HG03135 (cell line): ENCODE measurements around the gene PPP4C.
A peak's percentile ranks its signal among the peaks of the same experiment; 100 is the strongest.

Experiments used
- ATAC-seq: cut with Tn5 transposase; IDR thresholded peaks from one replicate; pipeline ENCODE4 v1.9.1; 2021; ENCODE audit warnings: mild to moderate bottlenecking, moderate library complexity; ENCODE audit not compliant: unreplicated experiment

Gene PPP4C

GRCh38 chr16:30079480-30079879 lies 3.7 kb downstream of the PPP4C start:
- no peak for ATAC-seq

- ATAC-seq = no peak
Measured at GRCh38 chr16:30082545-30083090, 6.8 kb downstream of the PPP4C start.

GRCh38 chr16:30083216-30084055 lies 7.6 kb downstream of the PPP4C start:
- ATAC-seq = no peak

- ATAC-seq = no peak
Measured at GRCh38 chr16:30084096-30084815, 8.5 kb downstream of the PPP4C start.

- ATAC-seq = no peak
Measured at GRCh38 chr16:30084816-30085159, 9.0 kb downstream of the PPP4C start.

GRCh38 chr16:30085247-30085646 lies 9.5 kb downstream of the PPP4C start:
- no peak for ATAC-seq

GRCh38 chr16:30085820-30086219 lies 10.0 kb downstream of the PPP4C start:
- ATAC-seq = no peak

GRCh38 chr16:30086291-30087140 lies 10.7 kb downstream of the PPP4C start:
- ATAC-seq = no peak

GRCh38 chr16:30087181-30087898 lies 11.5 kb downstream of the PPP4C start:
- ATAC-seq = no peak

GRCh38 chr16:30088237-30088831 lies 12.5 kb downstream of the PPP4C start:
- no peak for ATAC-seq

GRCh38 chr16:30088832-30089624 lies 13.2 kb downstream of the PPP4C start:
- no peak for ATAC-seq

GRCh38 chr16:30090610-30091331 lies 15.0 kb downstream of the PPP4C start:
- ATAC-seq = no peak

- peak; percentile 64 for ATAC-seq
Measured at GRCh38 chr16:30091474-30092372, 15.9 kb downstream of the PPP4C start, which contains the start of gene TBX6. TSS of gene TBX6 (minus strand) at chr16:30091924. CDS start at chr16:30091193, 731 bp downstream.

GRCh38 chr16:30092373-30093010 lies 16.7 kb downstream of the PPP4C start:
- peak; percentile 41 for ATAC-seq

GRCh38 chr16:30094541-30095165 lies 18.9 kb downstream of the PPP4C start:
- no peak for ATAC-seq
